ENCODE data around the gene RAD51B. TPM values are rescaled to one million over a fixed set of nuclear protein-coding genes. Genes with fewer than 3 reads are reported as not detected.

RAD51B gene
- total and polyA plus RNA-seq, 9 of the 15 experiments (the other 6 are each of a cell fraction or from before 2014, with no cell fraction given), result 8.5 to 17.3 (median 11.3) TPM

DNA sequence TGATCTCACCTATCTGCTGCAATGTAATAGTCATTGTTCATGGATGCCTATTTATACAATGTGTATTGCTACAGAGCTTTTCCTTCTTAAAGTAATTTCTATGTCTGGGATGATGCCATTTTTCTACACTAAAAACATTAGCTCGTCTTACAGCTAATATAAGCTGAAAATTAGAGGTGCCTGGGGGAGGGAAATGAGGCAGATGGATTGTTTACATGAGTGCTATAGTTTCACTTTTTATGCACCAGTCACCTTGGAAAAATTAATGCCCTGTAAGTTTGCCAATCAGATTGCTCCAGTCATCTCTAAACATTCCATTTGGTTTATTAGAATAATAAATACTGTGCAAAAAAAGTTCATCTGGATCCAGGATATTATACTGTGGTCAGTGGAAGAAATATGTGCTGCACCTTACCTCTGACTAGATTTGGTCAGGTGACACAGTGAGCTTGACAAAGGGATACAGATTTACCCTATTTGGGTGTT lies 436.2 kb downstream of the RAD51B start:
- H3K4me2 ChIP-seq (ENCODE audit: insufficient read depth, low read length), result no peak overlapping the region
- intact Hi-C loops (cut with micrococcal nuclease) (no loop called here), in situ Hi-C loops (cut with MboI) (no loop called here)
- ChIA-PET POLR2A (interaction anchor here (0.6 kb wide), 1 partner anchor 500 kb away, joined by 4 read pairs; no protein-coding TSS in a partner anchor), CTCF (ENCODE audit: low intra/inter-chr PET ratio) (no interaction called here)
- no peaks in the 10 kb centered on the region for H3K9me1 ChIP-seq (ENCODE audit: control insufficient read depth, insufficient read depth, low read length)
- no peaks in the 10 kb centered on the region for H3K9me3 ChIP-seq (replicated peaks; ENCODE audit: control insufficient read depth, insufficient read depth, low read depth, low read length)
- no peaks in the 10 kb centered on the region for H3K79me2 ChIP-seq (ENCODE audit: control insufficient read depth, insufficient read depth, low read length)
- H3K4me3 ChIP-seq, result no peak overlapping the region
- ATAC-seq, result no peak
- peaks cover 0 to 9% of the 10 kb centered on the region in 2 experiments; a peak in 2 of 5 replicates for H3K4me1 ChIP-seq (replicated peaks in 1 of 2; ENCODE audit: control insufficient read depth in 2 of 2, insufficient read depth in 2 of 2, low read length in 2 of 2)
- H3K36me3 ChIP-seq (ENCODE audit: control insufficient read depth, insufficient read depth, low read length), result no peaks in the 10 kb centered on the region
- BruUV-seq (replicated peaks), result no TSS peak
- H4K20me1 ChIP-seq (replicated peaks; ENCODE audit: control insufficient read depth, insufficient read depth, low read length), result no peaks in the 10 kb centered on the region
- no peak for FAIRE-seq
- 18% methylated on average over 1 of the region's 1 CpG for WGBS (ENCODE audit: insufficient coverage, low coverage, missing lambda C conversion rate)
- TF ChIP-seq ZNF644 (tag; IDR thresholded peaks at IDR 0.05; ENCODE audit: low read depth) (no peak), TAF15 (IDR thresholded peaks at IDR 0.05; ENCODE audit: low read depth, low read length) (no peak)
- TF ChIP-seq, protein P1, sequence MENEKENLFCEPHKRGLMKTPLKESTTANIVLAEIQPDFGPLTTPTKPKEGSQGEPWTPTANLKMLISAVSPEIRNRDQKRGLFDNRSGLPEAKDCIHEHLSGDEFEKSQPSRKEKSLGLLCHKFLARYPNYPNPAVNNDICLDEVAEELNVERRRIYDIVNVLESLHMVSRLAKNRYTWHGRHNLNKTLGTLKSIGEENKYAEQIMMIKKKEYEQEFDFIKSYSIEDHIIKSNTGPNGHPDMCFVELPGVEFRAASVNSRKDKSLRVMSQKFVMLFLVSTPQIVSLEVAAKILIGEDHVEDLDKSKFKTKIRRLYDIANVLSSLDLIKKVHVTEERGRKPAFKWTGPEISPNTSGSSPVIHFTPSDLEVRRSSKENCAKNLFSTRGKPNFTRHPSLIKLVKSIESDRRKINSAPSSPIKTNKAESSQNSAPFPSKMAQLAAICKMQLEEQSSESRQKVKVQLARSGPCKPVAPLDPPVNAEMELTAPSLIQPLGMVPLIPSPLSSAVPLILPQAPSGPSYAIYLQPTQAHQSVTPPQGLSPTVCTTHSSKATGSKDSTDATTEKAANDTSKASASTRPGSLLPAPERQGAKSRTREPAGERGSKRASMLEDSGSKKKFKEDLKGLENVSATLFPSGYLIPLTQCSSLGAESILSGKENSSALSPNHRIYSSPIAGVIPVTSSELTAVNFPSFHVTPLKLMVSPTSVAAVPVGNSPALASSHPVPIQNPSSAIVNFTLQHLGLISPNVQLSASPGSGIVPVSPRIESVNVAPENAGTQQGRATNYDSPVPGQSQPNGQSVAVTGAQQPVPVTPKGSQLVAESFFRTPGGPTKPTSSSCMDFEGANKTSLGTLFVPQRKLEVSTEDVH (IDR thresholded peaks at IDR 0.05; ENCODE audit: low read depth, partially characterized antibody), result no peak
- no peaks in the 10 kb centered on the region for H3K27me3 ChIP-seq (ENCODE audit: control insufficient read depth in 2 of 2, insufficient read depth in 2 of 2, low read length in 2 of 2)
- H3K9ac ChIP-seq (ENCODE audit: insufficient read depth in 1 of 2, low read depth in 2 of 2, low read length in 2 of 2), result no peak overlapping the region
- DNase-seq (ENCODE audit: extremely low read depth in 1 of 4, low spot score in 3 of 4), result no peak
- no peak overlapping the region for H3K27ac ChIP-seq (ENCODE audit: extremely low read depth, low read depth, low read length)
- H2AFZ ChIP-seq (ENCODE audit: low read depth, low read length), result no peak overlapping the region

All from K562 (cell line).